Lower lobe of right lung (tissue), 2 donors: ENCODE measurements around the gene UST. TPM values are rescaled to one million over a fixed set of nuclear protein-coding genes. Genes with fewer than 3 reads are reported as not detected.

Experiments used
- ATAC-seq, 2 donors: fragments of 200-7000 bp; cut with Tn5 transposase; one replicate each; pipeline ENCODE4 v1.9.1; 2020 to 2022; ENCODE audit warnings: mild to moderate bottlenecking in 2 of 2, moderate library complexity in 2 of 2
- DNase-seq: peaks from one replicate; pipeline ENCODE4 v3.0.0-alpha.2; 2020
- H3K27ac ChIP-seq: fragments of 200-600 bp; one replicate; pipeline ENCODE4 v1.8.0; 2022
- H3K27me3 ChIP-seq: fragments of 200-600 bp; one replicate; pipeline ENCODE4 v1.8.0; 2022; ENCODE audit warnings: low read depth
- H3K36me3 ChIP-seq: fragments of 200-600 bp; one replicate; pipeline ENCODE4 v1.8.0; 2022; ENCODE audit warnings: mild to moderate bottlenecking
- H3K4me1 ChIP-seq: fragments of 200-600 bp; one replicate; pipeline ENCODE4 v1.8.0; 2022
- H3K4me3 ChIP-seq: fragments of 200-600 bp; one replicate; pipeline ENCODE4 v1.8.0; 2022; ENCODE audit warnings: mild to moderate bottlenecking
- H3K9me3 ChIP-seq: fragments of 200-600 bp; one replicate; pipeline ENCODE4 v1.8.0; 2022
- intact Hi-C: fragments of 100-400 bp; cut with DNase I; formaldehyde crosslinking; loops from one replicate; pipeline ENCODE4 v1.11.0; 2022
- total RNA-seq: library from RNA; stranded (reverse); fragmentation: NEBNext Ultra II Directional; extraction: Animal tissue kit (Norgen Biotek cat#: 25700); gene quantifications from one replicate; pipeline ENCODE4 v1.2.1, GENCODE V29; 2021
- TF ChIP-seq, protein P1 (sequence below): fragments of 200-600 bp; IDR thresholded peaks from one replicate; pipeline ENCODE4 v1.8.0; 2022; ENCODE audit warnings: antibody characterized with exemption, mild to moderate bottlenecking
- donor health status: DM: no; HTN: yes; CAD: no; lungs with severe emphysema.

UST gene
- total RNA-seq, 1 donor from 2014 or later, result 11.8 TPM

DNA sequence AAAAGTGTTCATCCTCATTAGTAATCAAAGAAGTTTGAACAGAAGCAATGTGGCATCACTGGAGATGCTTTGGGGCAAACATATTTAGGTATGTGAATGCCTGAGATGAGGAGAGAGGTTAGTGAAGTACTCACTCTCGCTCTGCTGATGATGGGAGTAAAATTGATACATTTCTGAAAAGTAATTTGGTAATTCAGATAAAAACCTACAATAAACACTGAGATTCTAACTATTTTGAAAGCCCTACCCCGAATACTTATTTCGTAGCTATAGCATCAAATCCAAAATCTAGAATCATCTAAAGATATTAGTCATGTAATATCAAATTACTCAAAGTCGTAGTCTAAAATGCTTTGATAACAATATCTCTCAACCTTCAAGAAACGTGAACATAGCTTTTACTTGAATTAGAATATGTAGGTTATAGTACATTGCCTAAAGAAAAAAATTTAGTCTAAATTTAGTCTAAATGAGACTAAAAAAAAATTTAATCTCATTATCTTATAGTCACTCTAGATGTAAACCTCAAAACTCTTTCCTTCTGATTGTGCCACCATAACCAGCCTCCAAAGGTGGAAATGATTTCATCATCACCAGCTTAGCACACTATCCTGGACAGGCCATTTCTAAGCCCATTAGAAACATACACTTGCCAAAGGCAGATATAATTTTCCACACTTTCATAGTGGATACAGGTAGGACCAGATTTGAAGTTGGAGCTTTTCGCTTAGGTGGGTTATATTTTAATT lies 338.2 kb downstream of the UST start:
- intact Hi-C loops, result loop anchor here (5.0 kb wide), 1 partner anchor 347 kb away; no protein-coding TSS in a partner anchor
- Histone ChIP-seq H3K27ac (no peak overlapping the region), H3K9me3 (no peaks in the 10 kb centered on the region), H3K36me3 (no peaks in the 10 kb centered on the region), H3K27me3 (no peaks in the 10 kb centered on the region), H3K4me1 (peaks cover 12% of the 10 kb centered on the region), H3K4me3 (no peak overlapping the region)
- DNase-seq (no peak), ATAC-seq (no peak)
- TF ChIP-seq, protein P1, sequence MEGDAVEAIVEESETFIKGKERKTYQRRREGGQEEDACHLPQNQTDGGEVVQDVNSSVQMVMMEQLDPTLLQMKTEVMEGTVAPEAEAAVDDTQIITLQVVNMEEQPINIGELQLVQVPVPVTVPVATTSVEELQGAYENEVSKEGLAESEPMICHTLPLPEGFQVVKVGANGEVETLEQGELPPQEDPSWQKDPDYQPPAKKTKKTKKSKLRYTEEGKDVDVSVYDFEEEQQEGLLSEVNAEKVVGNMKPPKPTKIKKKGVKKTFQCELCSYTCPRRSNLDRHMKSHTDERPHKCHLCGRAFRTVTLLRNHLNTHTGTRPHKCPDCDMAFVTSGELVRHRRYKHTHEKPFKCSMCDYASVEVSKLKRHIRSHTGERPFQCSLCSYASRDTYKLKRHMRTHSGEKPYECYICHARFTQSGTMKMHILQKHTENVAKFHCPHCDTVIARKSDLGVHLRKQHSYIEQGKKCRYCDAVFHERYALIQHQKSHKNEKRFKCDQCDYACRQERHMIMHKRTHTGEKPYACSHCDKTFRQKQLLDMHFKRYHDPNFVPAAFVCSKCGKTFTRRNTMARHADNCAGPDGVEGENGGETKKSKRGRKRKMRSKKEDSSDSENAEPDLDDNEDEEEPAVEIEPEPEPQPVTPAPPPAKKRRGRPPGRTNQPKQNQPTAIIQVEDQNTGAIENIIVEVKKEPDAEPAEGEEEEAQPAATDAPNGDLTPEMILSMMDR, result no peak

DNA sequence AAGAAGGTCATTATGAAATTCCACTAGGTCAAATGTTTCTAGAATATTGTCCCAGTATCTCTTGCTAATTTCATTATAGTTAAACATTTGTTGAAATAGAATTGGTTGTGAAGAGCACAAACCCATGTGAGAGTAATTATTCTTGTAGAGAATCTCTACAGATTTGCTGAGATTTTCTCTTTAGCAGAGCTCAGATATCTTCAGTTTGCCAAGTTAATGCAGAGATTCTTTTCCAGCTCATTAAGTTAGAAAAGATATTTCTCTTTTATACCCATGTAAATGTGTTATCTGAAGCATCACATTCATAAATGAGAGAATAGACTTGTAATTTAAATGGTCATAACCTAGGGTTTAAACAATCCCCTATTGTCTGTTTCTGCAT lies 338.7 kb downstream of the UST start:
- no peak for DNase-seq
- H3K36me3 ChIP-seq, result no peaks in the 10 kb centered on the region
- no peak for ATAC-seq
- peaks cover 7% of the 10 kb centered on the region for H3K4me1 ChIP-seq
- H3K9me3 ChIP-seq, result no peaks in the 10 kb centered on the region
- TF ChIP-seq, protein P1, result no peak
- no peak overlapping the region for H3K27ac ChIP-seq
- H3K27me3 ChIP-seq, result no peaks in the 10 kb centered on the region
- intact Hi-C loops, result no loop called here
- H3K4me3 ChIP-seq, result no peak overlapping the region

DNA sequence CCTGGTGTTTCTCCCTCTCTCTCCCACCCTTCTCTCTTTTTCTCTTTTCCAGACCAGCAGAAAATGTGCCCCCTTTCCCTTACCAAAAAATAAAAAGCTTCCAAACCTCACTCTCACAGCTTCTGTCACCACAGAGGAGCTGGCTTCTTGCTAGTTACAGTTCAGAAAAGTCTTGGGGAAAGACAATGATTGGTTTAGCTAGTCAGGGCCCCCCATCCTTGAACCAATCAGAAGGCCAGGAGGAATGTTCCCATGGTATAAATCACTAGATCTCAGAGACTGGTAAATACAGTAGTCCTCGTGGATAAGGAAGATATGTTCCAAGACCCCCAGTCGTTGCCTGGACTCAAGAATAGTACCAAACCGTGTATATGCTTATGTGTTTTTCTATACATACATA lies 339.5 kb downstream of the UST start:
- TF ChIP-seq, protein P1, result no peak
- intact Hi-C loops, result no loop called here
- H3K36me3 ChIP-seq, result no peaks in the 10 kb centered on the region

DNA sequence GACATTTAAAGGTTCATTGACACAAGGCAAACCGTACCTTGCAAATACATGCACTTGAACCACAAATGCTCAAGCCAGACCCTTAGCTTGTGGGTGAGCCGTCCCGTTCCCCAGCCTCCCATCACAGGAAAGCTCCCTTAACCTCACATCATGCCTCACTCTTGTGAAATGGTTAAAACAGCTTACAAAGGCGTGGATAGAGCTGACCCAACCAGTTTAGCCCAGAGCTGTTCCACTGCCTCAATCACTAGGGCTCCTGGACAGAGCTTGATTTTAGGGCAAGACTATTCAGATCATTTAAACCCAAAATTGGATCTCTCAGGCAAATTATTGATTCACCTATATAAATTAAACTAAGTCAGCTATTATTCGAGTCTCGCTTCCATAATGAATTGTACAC lies 341.1 kb downstream of the UST start:
- Histone ChIP-seq H3K4me3 (no peak overlapping the region), H3K36me3 (no peaks in the 10 kb centered on the region), H3K27me3 (no peaks in the 10 kb centered on the region), H3K4me1 (no peaks in the 10 kb centered on the region), H3K9me3 (no peaks in the 10 kb centered on the region), H3K27ac (no peak overlapping the region)
- DNase-seq, result no peak
- ATAC-seq, result peak in 1 of 2 donors; percentile 21
- intact Hi-C loops, result no loop called here
- TF ChIP-seq, protein P1, result no peak

More for the DNA sequence above, 339.5 kb downstream of the UST start:
- DNase-seq (no peak), ATAC-seq (no peak)
- H3K27ac ChIP-seq, result no peak overlapping the region
- H3K4me1 ChIP-seq, result no peaks in the 10 kb centered on the region
- H3K4me3 ChIP-seq, result no peak overlapping the region
- H3K9me3 ChIP-seq, result no peaks in the 10 kb centered on the region
- H3K27me3 ChIP-seq, result no peaks in the 10 kb centered on the region

DNA sequence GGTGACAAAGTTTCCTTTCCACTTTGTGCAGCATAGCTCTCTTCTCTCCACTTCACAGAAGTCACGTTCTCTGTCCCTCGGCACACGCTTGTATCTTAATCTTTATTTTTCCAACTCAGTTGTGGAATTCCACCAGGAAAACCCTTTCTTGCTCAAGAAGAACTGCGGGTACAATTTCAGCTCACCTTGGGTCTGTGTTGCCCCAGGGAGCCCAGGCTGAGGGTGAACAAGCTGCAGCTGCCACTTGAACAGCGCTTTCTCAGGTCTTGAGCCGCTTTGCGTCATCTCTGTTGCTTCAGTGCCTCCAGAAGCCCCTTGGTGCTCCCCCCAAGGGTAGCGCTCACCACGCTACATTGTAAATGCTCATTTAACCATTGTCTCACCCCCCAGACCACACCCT lies 341.5 kb downstream of the UST start:
- H3K27me3 ChIP-seq, result no peaks in the 10 kb centered on the region
- DNase-seq (no peak), ATAC-seq (peak in 1 of 2 donors; percentile 33)
- H3K4me3 ChIP-seq, result no peak overlapping the region
- H3K9me3 ChIP-seq, result no peaks in the 10 kb centered on the region
- intact Hi-C loops, result no loop called here
- H3K27ac ChIP-seq, result no peak overlapping the region
- no peaks in the 10 kb centered on the region for H3K4me1 ChIP-seq
- TF ChIP-seq, protein P1, result no peak
- H3K36me3 ChIP-seq, result no peaks in the 10 kb centered on the region
